Gastrocnemius medialis (tissue), 4 donors: ENCODE measurements around the gene ELAVL2. TPM values are rescaled to one million over a fixed set of nuclear protein-coding genes. Genes with fewer than 3 reads are reported as not detected.

Experiments
- ATAC-seq, 2 donors: fragments of 150-250 bp; one replicate each; pipeline ENCODE4 v1.9.1; 2016
- DNase-seq, 2 donors: peaks; one replicate each; pipeline ENCODE4 v3.0.0-alpha.2; 2019
- H3K27ac ChIP-seq, 4 donors: fragments of 200-600 bp; sonication (generic); 1 replicate in 1 of 4; 2 replicates in 3 of 4; pipeline ENCODE4 v1.5.1; 2016 to 2018; ENCODE audit warnings: mild to moderate bottlenecking in 2 of 4, moderate library complexity in 1 of 4
- H3K27me3 ChIP-seq, 3 donors: fragments of 200-600 bp; sonication (generic) in 2 of 3; 1 replicate in 1 of 3; 2 replicates in 2 of 3; pipeline versions ENCODE4 v1.5.1 to v1.6.0; 2016 to 2019; ENCODE audit warnings: mild to moderate bottlenecking in 1 of 3, moderate library complexity in 1 of 3
- H3K36me3 ChIP-seq, 2 donors: fragments of 200-600 bp; sonication (generic) in 1 of 2; one replicate each; pipeline ENCODE4 v1.5.1; 2017 to 2018
- H3K4me1 ChIP-seq, 2 donors: fragments of 200-600 bp; sonication (generic) in 1 of 2; one replicate each; pipeline ENCODE4 v1.5.1; 2016 to 2017; ENCODE audit warnings: mild to moderate bottlenecking in 2 of 2
- H3K4me3 ChIP-seq, 4 donors: fragments of 200-600 bp; sonication (generic) in 3 of 4; 1 replicate in 1 of 4; 2 replicates in 3 of 4; pipeline ENCODE4 v1.5.1; 2016 to 2019; ENCODE audit warnings: mild to moderate bottlenecking in 2 of 4
- H3K9me3 ChIP-seq, 3 donors: fragments of 200-600 bp; sonication (generic) in 2 of 3; 1 replicate in 1 of 3; 2 replicates in 2 of 3; pipeline ENCODE4 v1.5.1; 2016 to 2019
- POLR2A ChIP-seq, 2 donors: fragments of 450-650 bp; IDR thresholded peaks; one replicate each; pipeline ENCODE4 v1.6.1; 2017; ENCODE audit warnings: antibody characterized with exemption in 2 of 2, mild to moderate bottlenecking in 2 of 2, moderate library complexity in 2 of 2
- in situ Hi-C, 4 donors: fragments of 200-750 bp; cut with MboI; loops; one replicate each; pipeline versions ENCODE4 v1.15.0 to v1.8.0; 2017; ENCODE audit warnings: low sequenced_read_pairs in 4 of 4
- intact Hi-C: fragments of 100-400 bp; cut with DNase I; formaldehyde crosslinking; loops from one replicate; pipeline ENCODE4 v1.15.1; 2023; ENCODE audit warnings: low total_unique reads
- total RNA-seq, 4 donors: library from RNA; depleted of rRNA; stranded (reverse); fragments of >200 nt; gene quantifications; one replicate each; pipeline versions ENCODE4 v1.1.0 to v1.2.3, GENCODE V29; 2016
- TF ChIP-seq, protein P1 (sequence below), 5 experiments: fragments of 450-650 bp in 3 of 5; fragments of 200-600 bp in 2 of 5; sonication (generic) in 2 of 5; IDR thresholded peaks in 4 of 5; conservative IDR thresholded peaks in 1 of 5; 1 replicate in 4 of 5; 2 replicates in 1 of 5; pipeline ENCODE4 v1.5.1; 2016 to 2019; ENCODE audit warnings: antibody characterized with exemption in 5 of 5, mild to moderate bottlenecking in 3 of 5, moderate library complexity in 3 of 5

The ELAVL2 gene
- total RNA-seq, 4 donors from 2014 or later, result not detected

DNA sequence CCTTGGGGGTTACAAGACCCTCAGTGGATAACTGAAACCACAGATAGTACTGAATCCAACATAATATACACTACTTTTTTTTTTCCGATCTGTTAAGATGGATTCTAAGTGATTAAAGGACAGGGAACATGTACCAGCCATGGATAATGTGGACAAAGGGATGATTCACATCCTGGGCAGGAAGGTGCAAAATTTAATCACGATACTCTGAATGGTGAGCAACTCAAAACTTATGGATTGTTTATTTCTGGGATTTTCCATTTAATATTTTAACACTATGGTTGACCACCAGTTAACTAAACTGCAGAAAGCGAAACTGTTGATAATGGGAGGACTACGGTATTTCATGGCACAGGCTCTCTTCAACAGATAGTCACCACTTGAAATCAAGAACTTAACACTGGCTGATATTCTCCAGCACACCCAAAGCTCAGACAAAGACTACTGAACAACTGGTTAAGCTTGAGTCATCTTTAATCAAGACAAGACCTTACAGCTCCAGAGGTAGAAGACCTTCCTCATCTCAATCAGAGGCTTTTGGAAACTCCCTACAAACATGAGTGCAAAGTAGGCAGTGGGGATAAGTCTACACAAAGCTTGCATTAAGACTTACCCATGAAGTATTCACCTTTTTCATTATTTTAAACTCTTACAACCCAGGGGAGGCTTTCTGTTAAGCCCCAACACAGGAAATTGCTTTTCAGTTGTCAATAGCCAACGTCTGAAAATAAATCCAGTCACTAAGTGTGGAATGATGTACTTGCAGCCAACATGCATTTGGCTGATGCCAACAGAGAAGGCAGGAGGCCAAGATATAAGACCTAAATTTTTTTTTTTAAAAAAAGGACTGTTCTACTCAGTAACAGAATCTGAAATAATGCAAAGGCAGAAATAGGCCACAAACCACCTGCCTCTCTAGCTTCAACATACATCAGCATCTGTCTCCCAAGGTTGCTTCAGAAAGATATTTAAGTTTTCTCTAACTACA lies 78.7 kb downstream of the ELAVL2 start:
- H3K9me3 ChIP-seq, result no peaks in the 10 kb centered on the region
- H3K4me3 ChIP-seq, result no peak overlapping the region
- TF ChIP-seq POLR2A (IDR thresholded peaks at IDR 0.05), result no peak
- TF ChIP-seq, protein P1, sequence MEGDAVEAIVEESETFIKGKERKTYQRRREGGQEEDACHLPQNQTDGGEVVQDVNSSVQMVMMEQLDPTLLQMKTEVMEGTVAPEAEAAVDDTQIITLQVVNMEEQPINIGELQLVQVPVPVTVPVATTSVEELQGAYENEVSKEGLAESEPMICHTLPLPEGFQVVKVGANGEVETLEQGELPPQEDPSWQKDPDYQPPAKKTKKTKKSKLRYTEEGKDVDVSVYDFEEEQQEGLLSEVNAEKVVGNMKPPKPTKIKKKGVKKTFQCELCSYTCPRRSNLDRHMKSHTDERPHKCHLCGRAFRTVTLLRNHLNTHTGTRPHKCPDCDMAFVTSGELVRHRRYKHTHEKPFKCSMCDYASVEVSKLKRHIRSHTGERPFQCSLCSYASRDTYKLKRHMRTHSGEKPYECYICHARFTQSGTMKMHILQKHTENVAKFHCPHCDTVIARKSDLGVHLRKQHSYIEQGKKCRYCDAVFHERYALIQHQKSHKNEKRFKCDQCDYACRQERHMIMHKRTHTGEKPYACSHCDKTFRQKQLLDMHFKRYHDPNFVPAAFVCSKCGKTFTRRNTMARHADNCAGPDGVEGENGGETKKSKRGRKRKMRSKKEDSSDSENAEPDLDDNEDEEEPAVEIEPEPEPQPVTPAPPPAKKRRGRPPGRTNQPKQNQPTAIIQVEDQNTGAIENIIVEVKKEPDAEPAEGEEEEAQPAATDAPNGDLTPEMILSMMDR (IDR thresholded peaks at IDR 0.05 in 4 of 5, conservative IDR thresholded peaks at IDR 0.05 in 1 of 5), result no peak
- H3K27ac ChIP-seq, result no peak overlapping the region
- DNase-seq (no peak), ATAC-seq (no peak)
- no peaks in the 10 kb centered on the region for H3K27me3 ChIP-seq
- no peaks in the 10 kb centered on the region for H3K4me1 ChIP-seq
- H3K36me3 ChIP-seq, result no peaks in the 10 kb centered on the region
- intact Hi-C loops (no loop called here), in situ Hi-C loops (loop anchor here in 2 of 4 donors (25.0 kb wide), 2 partner anchors 90 to 110 kb away; partner anchors contain the start of gene ELAVL2 (in 1 of the 2))

DNA sequence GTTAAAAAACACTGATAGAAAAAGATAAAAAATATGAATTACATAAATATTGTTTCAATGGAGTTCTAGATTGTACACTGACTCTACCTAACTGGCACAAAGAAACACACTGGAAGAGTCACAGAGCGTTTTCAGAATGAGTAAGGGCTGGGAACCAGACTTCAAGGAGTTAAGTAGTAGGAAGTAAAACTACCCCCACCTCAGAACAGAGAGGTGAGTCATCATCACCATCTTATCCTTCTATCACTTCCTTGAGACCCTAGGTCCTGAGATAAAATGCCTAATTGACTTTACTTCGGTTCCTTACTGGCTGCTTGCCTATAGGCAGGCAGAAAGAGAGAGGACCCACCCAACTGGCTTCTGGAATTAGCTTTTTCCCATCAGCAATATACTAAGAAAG lies 79.7 kb downstream of the ELAVL2 start:
- no peaks in the 10 kb centered on the region for H3K27me3 ChIP-seq
- no peaks in the 10 kb centered on the region for H3K9me3 ChIP-seq
- TF ChIP-seq, protein P1 (IDR thresholded peaks at IDR 0.05 in 4 of 5, conservative IDR thresholded peaks at IDR 0.05 in 1 of 5), result no peak
- no peak for TF ChIP-seq POLR2A (IDR thresholded peaks at IDR 0.05)
- intact Hi-C loops, result no loop called here
- ATAC-seq (no peak), DNase-seq (no peak)
- H3K4me3 ChIP-seq, result no peak overlapping the region
- H3K27ac ChIP-seq, result no peak overlapping the region
- H3K4me1 ChIP-seq, result no peaks in the 10 kb centered on the region
- H3K36me3 ChIP-seq, result no peaks in the 10 kb centered on the region
- in situ Hi-C loops, result loop anchor here in 2 of 4 donors (25.0 kb wide), 2 partner anchors 91 to 109 kb away; partner anchors contain the start of gene ELAVL2 (in 1 of the 2)

DNA sequence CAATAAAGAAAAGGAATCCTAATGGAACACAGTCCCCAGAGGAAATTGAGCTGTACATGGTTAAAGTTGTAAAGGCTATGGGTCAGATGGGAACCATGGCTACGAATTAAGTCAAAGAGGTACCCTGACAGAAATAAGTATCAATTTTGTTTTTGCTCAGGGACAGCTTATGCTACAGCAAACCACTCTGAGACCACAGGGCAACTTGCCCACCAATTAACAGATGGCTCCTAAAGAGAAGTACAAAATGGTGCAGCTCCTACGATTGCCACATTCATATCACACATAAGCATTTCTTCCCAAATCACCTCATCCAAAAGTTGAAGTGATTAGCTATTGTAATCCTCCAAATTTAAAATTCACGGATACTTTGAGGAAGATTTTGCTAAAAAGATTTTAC lies 83.0 kb downstream of the ELAVL2 start:
- ATAC-seq, result no peak
- TF ChIP-seq, protein P1 (IDR thresholded peaks at IDR 0.05 in 4 of 5, conservative IDR thresholded peaks at IDR 0.05 in 1 of 5), result no peak
- no peak for TF ChIP-seq POLR2A (IDR thresholded peaks at IDR 0.05)

DNA sequence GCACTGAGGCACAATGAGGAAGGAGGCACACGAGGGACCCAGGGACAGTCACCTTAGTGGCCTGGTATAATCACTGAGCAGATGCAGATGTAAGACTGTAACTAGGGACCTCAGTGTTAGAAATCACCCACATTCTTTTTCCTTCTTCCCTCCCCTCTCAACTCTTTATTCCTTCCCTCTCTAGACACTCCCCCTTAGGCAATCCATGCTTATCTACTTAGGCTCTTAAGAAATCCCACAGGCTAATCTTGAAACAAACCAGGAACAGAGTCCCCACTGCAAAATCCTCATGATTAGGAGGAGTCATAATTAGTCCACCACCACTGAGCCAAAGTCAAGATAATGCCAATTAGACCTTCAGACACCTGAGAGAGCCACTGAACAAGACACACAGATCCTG lies 84.7 kb downstream of the ELAVL2 start:
- H3K4me1 ChIP-seq, result no peaks in the 10 kb centered on the region
- DNase-seq (no peak), ATAC-seq (no peak)
- no peaks in the 10 kb centered on the region for H3K27me3 ChIP-seq
- TF ChIP-seq POLR2A (IDR thresholded peaks at IDR 0.05), result no peak
- TF ChIP-seq, protein P1 (IDR thresholded peaks at IDR 0.05 in 4 of 5, conservative IDR thresholded peaks at IDR 0.05 in 1 of 5), result no peak
- in situ Hi-C loops (loop anchor here in 2 of 4 donors (25.0 kb wide), 2 partner anchors 96 to 104 kb away; partner anchors contain the start of gene ELAVL2 (in 1 of the 2)), intact Hi-C loops (no loop called here)
- H3K9me3 ChIP-seq, result no peaks in the 10 kb centered on the region
- no peak overlapping the region for H3K4me3 ChIP-seq
- no peaks in the 10 kb centered on the region for H3K36me3 ChIP-seq
- no peak overlapping the region for H3K27ac ChIP-seq

More for the DNA sequence above, 83.0 kb downstream of the ELAVL2 start:
- intact Hi-C loops, result no loop called here
- H3K27me3 ChIP-seq, result no peaks in the 10 kb centered on the region
- no peaks in the 10 kb centered on the region for H3K9me3 ChIP-seq
- DNase-seq, result no peak
- in situ Hi-C loops, result loop anchor here in 2 of 4 donors (25.0 kb wide), 2 partner anchors 94 to 106 kb away; partner anchors contain the start of gene ELAVL2 (in 1 of the 2)
- no peaks in the 10 kb centered on the region for H3K4me1 ChIP-seq
- H3K36me3 ChIP-seq, result no peaks in the 10 kb centered on the region
- no peak overlapping the region for H3K27ac ChIP-seq
- H3K4me3 ChIP-seq, result no peak overlapping the region
